Gastrocnemius medialis (tissue), 4 donors: ENCODE results near the gene VTI1B. TPM values are rescaled to one million over a fixed set of nuclear protein-coding genes. Genes with fewer than 3 reads are reported as not detected.
"Not testable (repeated sequence)": the region's sequence is repeated elsewhere in the genome, so short reads cannot be mapped to it uniquely, and the experiment has no call there.

Experiments used
- ATAC-seq, 2 donors: fragments of 150-250 bp; one replicate each; pipeline ENCODE4 v1.9.1; 2016
- DNase-seq, 2 donors: peaks; one replicate each; pipeline ENCODE4 v3.0.0-alpha.2; 2019
- H3K27ac ChIP-seq, 4 donors: fragments of 200-600 bp; sonication (generic); 1 replicate in 1 of 4; 2 replicates in 3 of 4; pipeline ENCODE4 v1.5.1; 2016 to 2018; ENCODE audit warnings: mild to moderate bottlenecking in 2 of 4, moderate library complexity in 1 of 4
- H3K27me3 ChIP-seq, 3 donors: fragments of 200-600 bp; sonication (generic) in 2 of 3; 1 replicate in 1 of 3; 2 replicates in 2 of 3; pipeline versions ENCODE4 v1.5.1 to v1.6.0; 2016 to 2019; ENCODE audit warnings: mild to moderate bottlenecking in 1 of 3, moderate library complexity in 1 of 3
- H3K36me3 ChIP-seq, 2 donors: fragments of 200-600 bp; sonication (generic) in 1 of 2; one replicate each; pipeline ENCODE4 v1.5.1; 2017 to 2018
- H3K4me1 ChIP-seq, 2 donors: fragments of 200-600 bp; sonication (generic) in 1 of 2; one replicate each; pipeline ENCODE4 v1.5.1; 2016 to 2017; ENCODE audit warnings: mild to moderate bottlenecking in 2 of 2
- H3K4me3 ChIP-seq, 4 donors: fragments of 200-600 bp; sonication (generic) in 3 of 4; 1 replicate in 1 of 4; 2 replicates in 3 of 4; pipeline ENCODE4 v1.5.1; 2016 to 2019; ENCODE audit warnings: mild to moderate bottlenecking in 2 of 4
- H3K9me3 ChIP-seq, 3 donors: fragments of 200-600 bp; sonication (generic) in 2 of 3; 1 replicate in 1 of 3; 2 replicates in 2 of 3; pipeline ENCODE4 v1.5.1; 2016 to 2019
- POLR2A ChIP-seq, 2 donors: fragments of 450-650 bp; IDR thresholded peaks; one replicate each; pipeline ENCODE4 v1.6.1; 2017; ENCODE audit warnings: antibody characterized with exemption in 2 of 2, mild to moderate bottlenecking in 2 of 2, moderate library complexity in 2 of 2
- in situ Hi-C, 4 donors: fragments of 200-750 bp; cut with MboI; loops; one replicate each; pipeline versions ENCODE4 v1.15.0 to v1.8.0; 2017; ENCODE audit warnings: low sequenced_read_pairs in 4 of 4
- intact Hi-C: fragments of 100-400 bp; cut with DNase I; formaldehyde crosslinking; loops from one replicate; pipeline ENCODE4 v1.15.1; 2023; ENCODE audit warnings: low total_unique reads
- total RNA-seq, 4 donors: library from RNA; depleted of rRNA; stranded (reverse); fragments of >200 nt; gene quantifications; one replicate each; pipeline versions ENCODE4 v1.1.0 to v1.2.3, GENCODE V29; 2016
- TF ChIP-seq, protein P1 (sequence below), 5 experiments: fragments of 450-650 bp in 3 of 5; fragments of 200-600 bp in 2 of 5; sonication (generic) in 2 of 5; IDR thresholded peaks in 4 of 5; conservative IDR thresholded peaks in 1 of 5; 1 replicate in 4 of 5; 2 replicates in 1 of 5; pipeline ENCODE4 v1.5.1; 2016 to 2019; ENCODE audit warnings: antibody characterized with exemption in 5 of 5, mild to moderate bottlenecking in 3 of 5, moderate library complexity in 3 of 5

The VTI1B gene, protein sequence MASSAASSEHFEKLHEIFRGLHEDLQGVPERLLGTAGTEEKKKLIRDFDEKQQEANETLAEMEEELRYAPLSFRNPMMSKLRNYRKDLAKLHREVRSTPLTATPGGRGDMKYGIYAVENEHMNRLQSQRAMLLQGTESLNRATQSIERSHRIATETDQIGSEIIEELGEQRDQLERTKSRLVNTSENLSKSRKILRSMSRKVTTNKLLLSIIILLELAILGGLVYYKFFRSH
- total RNA-seq: 10 to 100 TPM; 33.7 to 69.1 (median 52.8) TPM

DNA sequence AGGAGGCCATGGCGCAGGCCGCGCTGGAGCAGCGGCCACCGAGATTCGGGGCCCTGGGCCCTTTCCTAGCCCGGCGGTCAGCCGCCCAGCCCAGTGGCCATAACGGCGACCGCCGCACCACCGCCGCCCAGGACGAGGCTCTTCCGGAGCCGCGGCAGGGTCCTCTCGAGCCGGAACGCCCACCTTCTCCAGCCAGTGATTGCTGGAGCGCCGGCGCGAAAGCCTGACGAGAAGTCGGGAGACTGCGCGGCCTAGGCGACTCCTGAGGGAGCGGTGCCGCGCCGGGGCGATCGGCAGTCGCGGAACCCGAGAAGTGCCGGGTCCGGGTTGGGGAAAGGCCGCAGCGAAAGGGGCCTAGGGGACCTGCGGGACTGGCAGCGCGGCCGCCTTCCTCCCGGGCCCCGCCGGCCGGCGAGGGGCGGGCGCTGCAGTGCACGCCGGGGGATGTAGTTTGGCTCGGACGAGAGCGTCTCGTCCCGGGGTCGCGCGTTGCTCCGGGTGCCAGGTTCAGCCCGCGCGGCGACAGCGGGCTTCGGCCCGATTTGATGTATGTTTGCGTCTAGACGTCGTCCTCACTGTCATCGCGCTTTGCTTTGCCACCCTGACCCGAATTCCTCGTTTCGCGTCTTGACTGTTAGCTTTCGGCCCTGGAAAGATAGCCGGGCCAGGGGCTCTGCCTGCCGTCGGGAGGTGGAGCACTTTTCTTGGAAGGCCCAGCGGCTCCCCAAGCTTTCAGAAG is at the start of gene VTI1B:
VTI1B (minus strand) TSS at position 153 of the 739 bp plus-strand sequence; CDS start at position 10, 143 bp downstream.
- Histone ChIP-seq H3K4me1 (peaks cover 34 to 40% of the 10 kb centered on the region in 2 donors), H3K4me3 (peak within 1 kb of the TSS; percentile 90 to 99 (median 92)), H3K27me3 (no peaks in the 10 kb centered on the region), H3K36me3 (no peaks in the 10 kb centered on the region), H3K9me3 (no peaks in the 10 kb centered on the region), H3K27ac (peak within 1 kb of the TSS; percentile 92 to 99 (median 96))
- DNase-seq (peak; percentile 56 to 71), ATAC-seq (peak; percentile 95 to 96)
- intact Hi-C loops (loop anchor here (1.0 to 10.0 kb wide), 4 partner anchors 20 to 430 kb away; partner anchors contain the start of genes ARG2, PALS1, PIGH and RDH11), in situ Hi-C loops (loop anchor here in 2 of 4 donors (5.0 to 10.0 kb wide), 2 partner anchors 57 to 60 kb away; partner anchors contain the start of gene ARG2 (in 2 of the 2))
- TF ChIP-seq, protein P1, sequence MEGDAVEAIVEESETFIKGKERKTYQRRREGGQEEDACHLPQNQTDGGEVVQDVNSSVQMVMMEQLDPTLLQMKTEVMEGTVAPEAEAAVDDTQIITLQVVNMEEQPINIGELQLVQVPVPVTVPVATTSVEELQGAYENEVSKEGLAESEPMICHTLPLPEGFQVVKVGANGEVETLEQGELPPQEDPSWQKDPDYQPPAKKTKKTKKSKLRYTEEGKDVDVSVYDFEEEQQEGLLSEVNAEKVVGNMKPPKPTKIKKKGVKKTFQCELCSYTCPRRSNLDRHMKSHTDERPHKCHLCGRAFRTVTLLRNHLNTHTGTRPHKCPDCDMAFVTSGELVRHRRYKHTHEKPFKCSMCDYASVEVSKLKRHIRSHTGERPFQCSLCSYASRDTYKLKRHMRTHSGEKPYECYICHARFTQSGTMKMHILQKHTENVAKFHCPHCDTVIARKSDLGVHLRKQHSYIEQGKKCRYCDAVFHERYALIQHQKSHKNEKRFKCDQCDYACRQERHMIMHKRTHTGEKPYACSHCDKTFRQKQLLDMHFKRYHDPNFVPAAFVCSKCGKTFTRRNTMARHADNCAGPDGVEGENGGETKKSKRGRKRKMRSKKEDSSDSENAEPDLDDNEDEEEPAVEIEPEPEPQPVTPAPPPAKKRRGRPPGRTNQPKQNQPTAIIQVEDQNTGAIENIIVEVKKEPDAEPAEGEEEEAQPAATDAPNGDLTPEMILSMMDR (IDR thresholded peaks at IDR 0.05 in 4 of 5, conservative IDR thresholded peaks at IDR 0.05 in 1 of 5): peak in 1 of 5 experiments; percentile 18
- TF ChIP-seq POLR2A (IDR thresholded peaks at IDR 0.05): peak; percentile 59 to 77

DNA sequence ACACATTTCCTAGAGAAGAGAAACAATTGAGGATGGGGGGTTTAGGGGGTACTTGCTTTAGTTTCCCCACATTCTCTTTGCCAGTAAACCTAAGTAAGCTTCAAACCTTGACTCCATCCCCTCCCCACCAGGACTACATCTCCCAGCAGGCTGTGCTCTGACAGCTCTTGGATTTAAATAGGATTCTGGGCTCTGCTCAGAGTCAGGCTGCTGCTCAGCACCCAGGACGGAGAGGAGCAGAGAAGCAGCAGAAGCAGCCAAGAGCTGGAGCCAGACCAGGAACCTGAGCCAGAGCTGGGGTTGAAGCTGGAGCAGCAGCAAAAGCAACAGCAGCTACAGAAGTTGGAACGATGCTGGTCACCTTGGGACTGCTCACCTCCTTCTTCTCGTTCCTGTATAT is 47.9 kb upstream of the VTI1B start:
- Histone ChIP-seq H3K27me3 (no peaks in the 10 kb centered on the region), H3K27ac (no peak overlapping the region), H3K4me3 (no peak overlapping the region), H3K4me1 (peaks cover 5 to 8% of the 10 kb centered on the region in 2 donors), H3K9me3 (no peaks in the 10 kb centered on the region), H3K36me3 (no peaks in the 10 kb centered on the region)
- TF ChIP-seq POLR2A (IDR thresholded peaks at IDR 0.05): no peak
- TF ChIP-seq, protein P1 (IDR thresholded peaks at IDR 0.05 in 4 of 5, conservative IDR thresholded peaks at IDR 0.05 in 1 of 5): no peak
- peak; percentile 28 to 43 for DNase-seq
- peak; percentile 63 to 69 for ATAC-seq
- intact Hi-C loops: no loop called here
- in situ Hi-C loops: loop anchor here in 2 of 4 donors (25.0 kb wide), 1 partner anchor 285 kb away; no protein-coding TSS in a partner anchor

DNA sequence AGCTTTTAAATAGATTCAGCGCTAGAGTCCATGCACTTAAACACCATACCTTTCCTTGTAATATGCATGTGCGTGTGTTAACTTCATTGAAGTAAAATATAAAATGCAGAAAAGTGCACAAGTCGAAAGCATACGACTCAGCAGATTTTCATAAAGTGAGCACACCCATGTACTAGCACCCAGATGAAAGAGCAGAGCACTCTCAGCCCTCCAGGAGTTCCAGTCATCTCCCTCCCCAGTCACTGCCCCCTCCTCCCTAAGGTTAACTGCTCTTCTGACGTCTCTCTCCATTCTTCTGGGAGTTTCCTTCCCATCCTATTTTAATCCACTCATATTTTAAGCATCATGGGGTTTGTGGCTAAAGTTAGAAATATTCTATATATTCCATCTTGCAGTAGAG is 47.4 kb upstream of the VTI1B start:
- in situ Hi-C loops: loop anchor here in 2 of 4 donors (25.0 kb wide), 1 partner anchor 285 kb away; no protein-coding TSS in a partner anchor
- no peaks in the 10 kb centered on the region for H3K27me3 ChIP-seq
- no peaks in the 10 kb centered on the region for H3K36me3 ChIP-seq
- DNase-seq: no peak
- no peaks in the 10 kb centered on the region for H3K9me3 ChIP-seq
- no peak overlapping the region for H3K27ac ChIP-seq
- no peak overlapping the region for H3K4me3 ChIP-seq
- TF ChIP-seq, protein P1 (IDR thresholded peaks at IDR 0.05 in 4 of 5, conservative IDR thresholded peaks at IDR 0.05 in 1 of 5): no peak
- no peak for TF ChIP-seq POLR2A (IDR thresholded peaks at IDR 0.05)
- H3K4me1 ChIP-seq: peaks cover 5 to 8% of the 10 kb centered on the region in 2 donors
- intact Hi-C loops: no loop called here
- no peak for ATAC-seq

DNA sequence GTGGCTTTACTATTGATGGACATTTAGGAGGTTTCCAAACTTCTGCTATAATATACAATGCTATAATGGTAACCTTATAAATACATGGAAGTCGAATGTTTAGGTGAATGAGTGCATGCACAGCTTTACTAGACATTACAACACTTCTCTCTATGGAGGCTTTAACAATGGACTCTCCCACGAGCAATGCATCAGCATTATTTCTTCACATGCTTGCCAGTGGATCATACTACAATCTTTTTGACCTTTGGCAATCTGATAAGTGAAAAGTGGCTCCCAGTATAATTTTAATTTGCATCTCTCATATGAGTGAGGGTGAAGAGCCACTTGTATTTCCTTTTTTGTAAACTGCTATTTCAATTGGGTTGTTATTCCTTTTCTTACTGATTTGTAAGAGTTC is 45.4 kb upstream of the VTI1B start:
- no peak for ATAC-seq
- in situ Hi-C loops (loop anchor here in 2 of 4 donors (25.0 kb wide), 1 partner anchor 283 kb away; no protein-coding TSS in a partner anchor), intact Hi-C loops (no loop called here)
- Histone ChIP-seq H3K4me1 (peaks cover 5 to 8% of the 10 kb centered on the region in 2 donors), H3K27ac (no peak overlapping the region), H3K27me3 (no peaks in the 10 kb centered on the region), H3K9me3 (no peaks in the 10 kb centered on the region), H3K4me3 (no peak overlapping the region), H3K36me3 (no peaks in the 10 kb centered on the region)
- TF ChIP-seq, protein P1 (IDR thresholded peaks at IDR 0.05 in 4 of 5, conservative IDR thresholded peaks at IDR 0.05 in 1 of 5): no peak
- no peak for TF ChIP-seq POLR2A (IDR thresholded peaks at IDR 0.05)
- no peak for DNase-seq

DNA sequence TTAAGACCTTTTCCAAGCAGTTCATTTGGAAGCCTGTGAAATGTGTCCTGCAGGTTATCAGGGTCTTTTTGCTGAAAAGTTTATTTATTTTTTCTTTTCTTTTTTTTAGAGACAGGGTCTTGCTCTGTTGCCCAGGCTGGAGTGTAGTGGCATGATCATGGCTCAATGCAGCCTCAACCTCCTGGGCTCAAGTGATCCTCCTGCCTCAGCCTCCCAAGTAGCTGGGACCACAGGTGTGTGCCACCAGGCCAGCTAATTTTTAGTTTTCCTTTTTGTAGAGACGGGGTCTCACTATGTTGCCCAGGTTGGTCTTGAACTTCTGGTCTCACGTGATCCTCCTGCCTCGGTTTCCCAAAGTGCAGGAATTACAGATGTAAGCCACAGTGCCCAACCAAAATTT is 45.0 kb upstream of the VTI1B start:
- H3K36me3 ChIP-seq, intact Hi-C loops: not testable (repeated sequence)
- in situ Hi-C loops: loop anchor here in 2 of 4 donors (25.0 kb wide), 1 partner anchor 282 kb away; no protein-coding TSS in a partner anchor

More for the DNA sequence above, 45.0 kb upstream of the VTI1B start:
- H3K27me3 ChIP-seq, ATAC-seq, H3K4me3 ChIP-seq, DNase-seq, H3K4me1 ChIP-seq, H3K9me3 ChIP-seq, H3K27ac ChIP-seq: not testable (repeated sequence)
